ENCODE data around the gene FCN1.

DNA sequence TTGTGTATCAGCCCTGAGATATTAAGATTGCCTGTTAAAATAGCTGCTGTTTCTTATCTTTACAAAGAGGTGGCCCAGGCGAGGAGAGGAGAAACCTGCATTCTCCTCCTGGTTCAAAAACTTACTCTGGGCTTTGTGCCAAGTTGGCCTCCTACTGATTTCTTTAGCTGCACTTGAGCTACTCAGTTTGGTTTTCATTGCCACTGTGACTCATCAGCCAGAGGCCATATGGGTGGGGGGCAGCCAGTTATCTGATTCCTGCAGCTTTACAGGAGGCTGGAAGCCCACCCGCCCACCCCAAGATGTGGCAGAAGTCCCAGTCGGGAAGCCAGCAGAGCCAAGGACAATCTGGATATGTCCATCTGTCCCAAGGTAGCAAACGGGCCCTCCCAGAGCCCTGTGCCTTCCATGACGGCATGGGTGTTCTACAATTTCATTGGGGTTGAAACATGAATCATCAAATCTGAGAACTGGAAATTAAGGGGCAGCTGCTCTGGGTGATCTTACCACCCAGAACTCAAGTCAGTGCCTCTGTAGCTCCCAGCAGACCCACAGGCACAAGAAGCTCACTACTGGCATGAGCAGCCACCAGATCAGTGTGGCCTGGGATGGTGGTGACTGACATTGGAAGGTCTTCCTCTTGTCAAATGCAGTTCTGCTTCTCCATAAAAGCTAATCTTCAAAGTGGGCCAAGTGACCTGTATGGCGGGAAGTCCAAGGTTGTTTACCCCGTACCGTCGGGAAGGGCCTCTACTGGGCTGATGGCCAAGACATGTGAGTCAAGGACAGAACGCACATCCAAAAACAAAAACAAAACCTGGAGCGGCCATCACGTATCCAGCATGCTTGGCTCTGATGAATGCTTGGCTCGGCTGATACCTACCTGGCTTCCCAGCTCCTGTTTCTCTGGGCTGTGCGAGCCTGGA lies 21.5 kb downstream of the FCN1 start:
- TF ChIP-seq EZH2 (IDR thresholded peaks at IDR 0.05; ENCODE audit: low read depth, low read length, severe bottlenecking) (no peak), RNF2 (IDR thresholded peaks at IDR 0.05; ENCODE audit: borderline replicate concordance, low read depth, low read length, missing control alignments, poor library complexity, severe bottlenecking) (no peak)
- TF ChIP-seq, protein P1, sequence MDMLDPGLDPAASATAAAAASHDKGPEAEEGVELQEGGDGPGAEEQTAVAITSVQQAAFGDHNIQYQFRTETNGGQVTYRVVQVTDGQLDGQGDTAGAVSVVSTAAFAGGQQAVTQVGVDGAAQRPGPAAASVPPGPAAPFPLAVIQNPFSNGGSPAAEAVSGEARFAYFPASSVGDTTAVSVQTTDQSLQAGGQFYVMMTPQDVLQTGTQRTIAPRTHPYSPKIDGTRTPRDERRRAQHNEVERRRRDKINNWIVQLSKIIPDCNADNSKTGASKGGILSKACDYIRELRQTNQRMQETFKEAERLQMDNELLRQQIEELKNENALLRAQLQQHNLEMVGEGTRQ (IDR thresholded peaks at IDR 0.05; ENCODE audit: low read length), result no peak
- TF ChIP-seq, protein P2, sequence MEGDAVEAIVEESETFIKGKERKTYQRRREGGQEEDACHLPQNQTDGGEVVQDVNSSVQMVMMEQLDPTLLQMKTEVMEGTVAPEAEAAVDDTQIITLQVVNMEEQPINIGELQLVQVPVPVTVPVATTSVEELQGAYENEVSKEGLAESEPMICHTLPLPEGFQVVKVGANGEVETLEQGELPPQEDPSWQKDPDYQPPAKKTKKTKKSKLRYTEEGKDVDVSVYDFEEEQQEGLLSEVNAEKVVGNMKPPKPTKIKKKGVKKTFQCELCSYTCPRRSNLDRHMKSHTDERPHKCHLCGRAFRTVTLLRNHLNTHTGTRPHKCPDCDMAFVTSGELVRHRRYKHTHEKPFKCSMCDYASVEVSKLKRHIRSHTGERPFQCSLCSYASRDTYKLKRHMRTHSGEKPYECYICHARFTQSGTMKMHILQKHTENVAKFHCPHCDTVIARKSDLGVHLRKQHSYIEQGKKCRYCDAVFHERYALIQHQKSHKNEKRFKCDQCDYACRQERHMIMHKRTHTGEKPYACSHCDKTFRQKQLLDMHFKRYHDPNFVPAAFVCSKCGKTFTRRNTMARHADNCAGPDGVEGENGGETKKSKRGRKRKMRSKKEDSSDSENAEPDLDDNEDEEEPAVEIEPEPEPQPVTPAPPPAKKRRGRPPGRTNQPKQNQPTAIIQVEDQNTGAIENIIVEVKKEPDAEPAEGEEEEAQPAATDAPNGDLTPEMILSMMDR (IDR thresholded peaks at IDR 0.05; ENCODE audit: control extremely low read depth in 1 of 3, insufficient read depth in 1 of 3, low read depth in 1 of 3, low read length in 3 of 3), result no peak

Data from H1 (cell line).